ENCODE data around the gene ANKRD33. TPM values are rescaled to one million over a fixed set of nuclear protein-coding genes. Genes with fewer than 3 reads are reported as not detected.

Gene ANKRD33
- total RNA-seq, 3 donors from 2014 or later (not counting 1 experiment from before 2014, with no cell fraction given): not detected

DNA sequence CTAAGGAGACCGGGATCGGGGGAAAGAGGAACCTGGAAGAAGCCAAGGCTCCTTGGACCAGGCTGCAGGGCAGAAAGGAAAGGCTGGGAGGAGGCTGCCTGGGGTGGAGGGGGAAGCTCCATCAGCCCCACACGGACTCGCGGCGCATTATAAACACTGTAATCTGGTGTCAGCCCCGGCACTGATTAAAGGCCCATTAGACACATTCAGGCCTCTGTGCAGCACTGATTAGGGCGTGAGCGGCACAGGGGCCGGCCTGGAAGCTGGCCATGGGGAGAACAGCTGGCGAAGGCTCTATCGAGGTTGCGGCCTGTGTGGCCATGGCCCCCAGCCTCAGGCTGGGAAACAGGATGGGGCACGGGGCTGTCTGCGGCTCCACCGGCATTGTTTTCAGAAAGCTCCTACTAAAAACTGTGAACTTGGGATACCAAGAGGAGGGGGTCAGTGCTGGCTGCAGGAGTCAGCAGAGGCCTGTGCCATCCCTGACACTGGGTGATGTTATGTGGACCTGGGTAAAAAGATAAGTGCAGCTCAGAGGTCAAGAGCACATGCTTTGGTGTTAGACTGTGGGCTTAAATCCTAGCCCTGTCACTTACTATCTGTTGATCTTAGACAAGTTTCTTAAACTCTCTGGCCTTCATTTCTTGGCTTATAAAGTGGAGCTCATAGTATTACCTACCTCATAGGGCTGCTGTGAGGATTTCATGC is 30.0 kb downstream of the ANKRD33 start:
- H3K27me3 ChIP-seq (ENCODE audit: control insufficient read depth, insufficient read depth, low read length): no peaks in the 10 kb centered on the region
- no peak overlapping the region for H3K4me3 ChIP-seq (ENCODE audit: low read length)
- TF ChIP-seq, protein P1, sequence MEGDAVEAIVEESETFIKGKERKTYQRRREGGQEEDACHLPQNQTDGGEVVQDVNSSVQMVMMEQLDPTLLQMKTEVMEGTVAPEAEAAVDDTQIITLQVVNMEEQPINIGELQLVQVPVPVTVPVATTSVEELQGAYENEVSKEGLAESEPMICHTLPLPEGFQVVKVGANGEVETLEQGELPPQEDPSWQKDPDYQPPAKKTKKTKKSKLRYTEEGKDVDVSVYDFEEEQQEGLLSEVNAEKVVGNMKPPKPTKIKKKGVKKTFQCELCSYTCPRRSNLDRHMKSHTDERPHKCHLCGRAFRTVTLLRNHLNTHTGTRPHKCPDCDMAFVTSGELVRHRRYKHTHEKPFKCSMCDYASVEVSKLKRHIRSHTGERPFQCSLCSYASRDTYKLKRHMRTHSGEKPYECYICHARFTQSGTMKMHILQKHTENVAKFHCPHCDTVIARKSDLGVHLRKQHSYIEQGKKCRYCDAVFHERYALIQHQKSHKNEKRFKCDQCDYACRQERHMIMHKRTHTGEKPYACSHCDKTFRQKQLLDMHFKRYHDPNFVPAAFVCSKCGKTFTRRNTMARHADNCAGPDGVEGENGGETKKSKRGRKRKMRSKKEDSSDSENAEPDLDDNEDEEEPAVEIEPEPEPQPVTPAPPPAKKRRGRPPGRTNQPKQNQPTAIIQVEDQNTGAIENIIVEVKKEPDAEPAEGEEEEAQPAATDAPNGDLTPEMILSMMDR (IDR thresholded peaks at IDR 0.05): no peak
- no peak overlapping the region for H3K27ac ChIP-seq (ENCODE audit: low read length)
- Mint-ChIP-seq H3K27ac (no peak overlapping the region), H3K27me3 (ENCODE audit: low read depth in 2 of 2) (no peaks in the 10 kb centered on the region), H3K4me3 (no peak overlapping the region), H3K9me3 (no peaks in the 10 kb centered on the region), H3K4me1 (no peaks in the 10 kb centered on the region), H3K36me3 (no peaks in the 10 kb centered on the region)
- no peaks in the 10 kb centered on the region for H3K36me3 ChIP-seq (ENCODE audit: control insufficient read depth, insufficient read depth, low read length)
- no peaks in the 10 kb centered on the region for H3K9me3 ChIP-seq (ENCODE audit: control insufficient read depth, insufficient read depth, low read length)
- 90% methylated on average over 16 of the region's 16 CpGs for WGBS (ENCODE audit: insufficient coverage)
- intact Hi-C loops (cut with micrococcal nuclease): no loop called here
- DNase-seq: no peak
- no peak for ATAC-seq
- H3K4me1 ChIP-seq (ENCODE audit: control insufficient read depth, insufficient read depth, low read length): peaks cover 4% of the 10 kb centered on the region

GRCh38 chr12:51920046-51920445 is 32.1 kb downstream of the ANKRD33 start:
- H3K4me1 ChIP-seq (ENCODE audit: control insufficient read depth, insufficient read depth, low read length): peaks cover 12% of the 10 kb centered on the region
- H3K27ac ChIP-seq (ENCODE audit: low read length): no peak overlapping the region
- 49% methylated on average over 2 of the region's 2 CpGs for WGBS (ENCODE audit: insufficient coverage)
- no peaks in the 10 kb centered on the region for H3K9me3 ChIP-seq (ENCODE audit: control insufficient read depth, insufficient read depth, low read length)
- H3K36me3 Mint-ChIP-seq: no peaks in the 10 kb centered on the region
- no peak overlapping the region for H3K4me3 Mint-ChIP-seq
- intact Hi-C loops (cut with micrococcal nuclease): no loop called here
- TF ChIP-seq, protein P1 (IDR thresholded peaks at IDR 0.05): no peak
- peaks cover 0 to 10% of the 10 kb centered on the region in 2 donors for H3K4me1 Mint-ChIP-seq
- ATAC-seq: no peak
- DNase-seq: no peak
- H3K9me3 Mint-ChIP-seq: no peaks in the 10 kb centered on the region
- H3K27ac Mint-ChIP-seq: no peak overlapping the region
- H3K27me3 Mint-ChIP-seq (ENCODE audit: low read depth in 2 of 2): peaks cover 0 to 5% of the 10 kb centered on the region in 2 donors
- H3K27me3 ChIP-seq (ENCODE audit: control insufficient read depth, insufficient read depth, low read length): no peaks in the 10 kb centered on the region
- H3K36me3 ChIP-seq (ENCODE audit: control insufficient read depth, insufficient read depth, low read length): no peaks in the 10 kb centered on the region
- H3K4me3 ChIP-seq (ENCODE audit: low read length): no peak overlapping the region

DNA sequence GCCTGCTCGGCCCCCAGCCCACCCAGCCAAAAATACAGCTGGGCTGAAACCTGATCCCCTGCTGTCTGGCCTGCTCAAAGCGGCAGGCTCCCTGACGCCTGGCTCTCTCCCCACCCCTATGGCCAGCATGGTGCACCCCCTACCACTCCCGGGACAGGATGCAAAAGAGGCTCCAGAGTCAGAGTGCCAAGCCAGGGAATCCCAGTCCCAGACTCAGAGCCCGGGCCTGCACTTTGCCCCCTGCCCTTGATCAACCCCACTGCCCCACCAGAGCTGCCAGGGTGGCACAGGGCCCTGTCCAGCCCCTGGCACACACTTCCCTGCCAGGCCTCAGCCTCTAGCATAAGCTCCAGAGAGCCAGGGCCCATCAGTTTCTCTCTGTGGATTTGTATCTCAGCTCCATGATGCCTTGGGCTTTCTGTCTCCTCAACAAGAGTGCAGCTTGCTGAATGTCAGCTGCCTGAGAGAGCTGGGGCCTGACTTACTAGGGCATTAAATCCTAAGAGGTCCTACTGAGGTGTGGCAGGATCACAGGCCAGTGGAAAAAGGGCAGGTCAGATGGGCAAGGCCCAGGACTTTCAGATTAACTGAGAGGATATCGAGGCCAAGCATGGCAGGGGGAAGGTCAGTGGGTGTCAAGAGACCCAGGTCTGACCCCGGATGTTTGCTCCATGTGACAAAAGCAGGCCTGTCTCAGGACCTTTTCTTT is 33.3 kb downstream of the ANKRD33 start:
- intact Hi-C loops (cut with micrococcal nuclease): no loop called here
- Mint-ChIP-seq H3K36me3 (no peaks in the 10 kb centered on the region), H3K27ac (no peak overlapping the region), H3K4me3 (no peak overlapping the region), H3K9me3 (no peaks in the 10 kb centered on the region), H3K4me1 (peaks cover 0 to 10% of the 10 kb centered on the region in 2 donors), H3K27me3 (ENCODE audit: low read depth in 2 of 2) (peaks cover 0 to 5% of the 10 kb centered on the region in 2 donors)
- peaks cover 12% of the 10 kb centered on the region for H3K4me1 ChIP-seq (ENCODE audit: control insufficient read depth, insufficient read depth, low read length)
- DNase-seq (no peak), ATAC-seq (no peak)
- no peaks in the 10 kb centered on the region for H3K9me3 ChIP-seq (ENCODE audit: control insufficient read depth, insufficient read depth, low read length)
- H3K27me3 ChIP-seq (ENCODE audit: control insufficient read depth, insufficient read depth, low read length): no peaks in the 10 kb centered on the region
- no peaks in the 10 kb centered on the region for H3K36me3 ChIP-seq (ENCODE audit: control insufficient read depth, insufficient read depth, low read length)
- 95% methylated on average over 7 of the region's 7 CpGs for WGBS (ENCODE audit: insufficient coverage)
- TF ChIP-seq, protein P1 (IDR thresholded peaks at IDR 0.05): no peak
- H3K4me3 ChIP-seq (ENCODE audit: low read length): no peak overlapping the region
- no peak overlapping the region for H3K27ac ChIP-seq (ENCODE audit: low read length)

Data from natural killer cell (primary cell).